HG03280 (cell line): ENCODE results near the gene UCN.
"Not testable (repeated sequence)": the region's sequence is repeated elsewhere in the genome, so short reads cannot be mapped to it uniquely, and the experiment has no call there.

ENCODE experiments used
- ATAC-seq: cut with Tn5 transposase; IDR thresholded peaks from one replicate; pipeline ENCODE4 v1.9.1; 2021; ENCODE audit warnings: mild to moderate bottlenecking, moderate library complexity; ENCODE audit not compliant: unreplicated experiment

UCN gene

GRCh38 chr2:27308359-27308881 lies at the start of gene UCN:
UCN (minus strand) TSS chr2:27308445; CDS start chr2:27307895, 550 bp downstream.
- ATAC-seq, result no peak

- ATAC-seq, result peak; percentile 79
These were observed 48.3 kb upstream of the UCN start, which contains the start of gene GTF3C2 for GRCh38 chr2:27356382-27357181. GTF3C2 (minus strand) TSS chr2:27356764; CDS start chr2:27343554, 13,210 bp downstream.

- peak; percentile 34 for ATAC-seq
These were observed 47.8 kb upstream of the UCN start for GRCh38 chr2:27356056-27356381.

GRCh38 chr2:27354597-27354927 lies 46.3 kb upstream of the UCN start:
- no peak for ATAC-seq

GRCh38 chr2:27353762-27354596 lies 45.7 kb upstream of the UCN start:
- no peak for ATAC-seq

- ATAC-seq, result not testable (repeated sequence)
These were observed 45.1 kb upstream of the UCN start for GRCh38 chr2:27353386-27353761.

GRCh38 chr2:27351802-27352598 lies 43.8 kb upstream of the UCN start:
- ATAC-seq, result no peak

- ATAC-seq, result no peak
These were observed 42.0 kb upstream of the UCN start for GRCh38 chr2:27350106-27350693.

- ATAC-seq, result no peak
These were observed 39.4 kb upstream of the UCN start for GRCh38 chr2:27347641-27348040.

GRCh38 chr2:27336173-27336572 lies 27.9 kb upstream of the UCN start:
- ATAC-seq, result no peak

- no peak for ATAC-seq
These were observed 27.1 kb upstream of the UCN start for GRCh38 chr2:27335311-27335710.

- no peak for ATAC-seq
These were observed 16.5 kb upstream of the UCN start for GRCh38 chr2:27324720-27325119.

- no peak for ATAC-seq
These were observed 15.5 kb upstream of the UCN start for GRCh38 chr2:27323596-27324285.

GRCh38 chr2:27322766-27323595 lies 14.7 kb upstream of the UCN start, which contains the start of gene MPV17:
MPV17 (minus strand) TSS chr2:27323097; CDS start chr2:27322517, 580 bp downstream.
- peak; percentile 87 for ATAC-seq

- ATAC-seq, result peak; percentile 34
These were observed 14.1 kb upstream of the UCN start for GRCh38 chr2:27322301-27322765.

- no peak for ATAC-seq
These were observed 12.8 kb upstream of the UCN start for GRCh38 chr2:27320958-27321543.

- not testable (repeated sequence) for ATAC-seq
These were observed 11.6 kb upstream of the UCN start for GRCh38 chr2:27319839-27320238.

- ATAC-seq, result no peak
These were observed 8.6 kb upstream of the UCN start for GRCh38 chr2:27316655-27317412.
